Posterior vena cava (tissue), 2 donors: ENCODE results near the gene GTF2F2. TPM values are rescaled to one million over a fixed set of nuclear protein-coding genes. Genes with fewer than 3 reads are reported as not detected.
"Not testable (repeated sequence)": the region's sequence is repeated elsewhere in the genome, so short reads cannot be mapped to it uniquely, and the experiment has no call there.

ENCODE experiments used
- DNase-seq: peaks from one replicate; pipeline ENCODE4 v3.0.0-alpha.2; 2020; ENCODE audit warnings: low spot score
- intact Hi-C, 2 donors: fragments of 100-400 bp; cut with DNase I; formaldehyde crosslinking; loops; one replicate each; pipeline versions ENCODE4 v1.14.1 to v1.14.2; 2022 to 2023
- total RNA-seq, 2 donors: library from RNA; stranded (reverse); fragmentation: NEBNext Ultra II Directional; extraction: Animal tissue kit (Norgen Biotek cat#: 25700); gene quantifications; one replicate each; pipeline ENCODE4 v1.2.1, GENCODE V29; 2021
- donor health status: DM: yes; HTN: yes; CAD: no.
- donor health status: DM: yes; HTN: yes; CAD: no.

Gene GTF2F2
- total RNA-seq, 2 donors from 2014 or later, result 13.0 to 15.9 TPM

GRCh38 chr13:45229172-45229571 lies 108.9 kb downstream of the GTF2F2 start:
- intact Hi-C loops, result no loop called here
- DNase-seq, result no peak

DNA sequence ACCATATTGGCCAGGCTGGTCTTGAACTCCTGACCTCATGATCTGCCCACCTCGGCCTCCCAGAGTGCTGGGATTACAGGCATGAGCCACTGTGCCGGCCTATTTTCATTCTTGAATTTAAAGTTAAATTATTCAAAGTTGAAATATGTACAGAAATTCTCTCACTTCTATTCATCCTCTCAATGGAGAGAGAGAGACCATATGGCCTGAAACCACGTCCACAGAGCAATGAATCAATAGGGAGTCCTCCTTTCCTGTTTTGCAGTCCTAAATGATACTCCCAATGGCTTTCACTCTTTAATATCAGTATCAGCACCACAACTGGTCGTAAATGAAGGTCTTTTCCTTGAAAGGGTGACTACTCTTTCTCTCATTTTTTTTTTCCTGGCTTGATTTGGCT lies 111.0 kb downstream of the GTF2F2 start:
- intact Hi-C loops, result no loop called here
- no peak for DNase-seq

DNA sequence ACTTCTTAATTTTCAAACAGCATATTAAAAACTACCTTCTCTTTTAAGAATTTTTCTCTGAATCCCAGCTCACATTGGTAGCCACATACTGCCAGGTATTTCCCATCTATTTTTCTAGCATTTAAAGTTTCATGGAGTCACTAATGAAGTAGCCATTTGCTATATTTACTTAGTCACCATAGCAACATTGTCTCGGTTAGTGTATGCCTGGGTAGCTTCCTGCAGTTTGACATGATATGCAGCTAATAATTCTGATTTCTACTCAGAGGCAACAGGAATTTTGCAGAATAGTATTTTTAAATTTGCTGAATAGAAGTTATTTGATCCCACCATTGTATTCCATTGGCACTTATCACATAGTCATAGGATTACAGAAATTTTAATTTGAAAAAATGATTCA lies 111.4 kb downstream of the GTF2F2 start:
- DNase-seq, result no peak
- intact Hi-C loops, result no loop called here

DNA sequence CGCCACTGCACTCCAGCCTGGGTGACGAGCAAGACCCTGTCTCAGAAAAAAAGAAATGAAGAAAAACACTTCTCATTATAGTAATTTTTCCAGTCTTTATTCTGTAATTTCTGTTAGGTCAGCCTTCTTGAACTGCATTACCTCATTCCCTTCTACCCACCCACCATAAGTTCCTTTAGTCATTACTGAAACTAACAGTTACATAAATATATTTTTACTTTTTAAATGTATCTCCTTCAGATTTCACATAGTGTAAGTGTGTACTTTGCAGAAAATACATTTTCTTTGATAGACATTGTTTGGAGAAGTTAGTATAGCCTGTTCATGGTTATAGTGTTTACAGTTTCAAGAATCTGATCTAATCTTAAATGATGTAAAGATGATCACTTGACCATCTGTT lies 112.3 kb downstream of the GTF2F2 start:
- intact Hi-C loops, result no loop called here
- DNase-seq, result no peak

DNA sequence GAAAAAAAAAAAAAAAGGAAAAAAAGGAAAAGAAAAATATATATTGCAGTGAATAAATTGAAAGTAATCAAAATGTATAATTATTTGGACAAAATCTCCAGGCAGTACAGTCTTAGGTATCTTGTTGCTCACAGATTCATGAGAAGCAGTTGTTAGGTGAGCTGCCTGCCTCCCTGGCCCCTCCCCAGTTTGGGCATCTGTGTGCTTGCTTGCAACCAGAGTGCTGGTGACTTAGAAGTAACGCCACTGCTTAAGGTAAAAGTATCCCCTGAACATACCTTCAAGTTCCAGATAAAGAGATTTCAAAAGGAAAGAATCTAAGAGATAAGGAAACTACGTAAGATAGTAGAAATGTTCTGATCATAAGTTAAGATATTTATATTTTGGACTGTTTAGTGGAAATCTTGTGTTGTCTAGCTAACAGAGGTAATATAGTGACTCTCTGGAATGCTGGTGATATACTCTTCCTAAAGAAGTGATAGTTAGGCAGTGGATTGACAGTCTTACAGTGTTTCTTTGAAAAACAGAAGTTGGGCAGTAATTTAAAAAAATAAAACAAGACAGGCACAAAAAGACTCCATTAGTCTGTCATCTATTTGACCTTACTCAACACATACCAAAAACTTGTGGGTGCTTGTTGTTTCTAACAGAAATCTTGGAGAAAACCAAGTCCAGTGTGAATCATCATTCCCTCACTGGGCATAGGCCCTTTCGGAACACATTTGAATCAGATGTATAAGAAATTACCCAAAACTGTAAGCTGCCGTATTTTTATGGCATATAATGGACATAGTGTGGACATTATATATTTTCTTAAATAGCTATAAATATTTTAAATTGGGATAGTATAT lies 118.9 kb downstream of the GTF2F2 start:
- DNase-seq, result no peak
- intact Hi-C loops, result no loop called here

GRCh38 chr13:45240143-45240542 lies 119.8 kb downstream of the GTF2F2 start:
- intact Hi-C loops, result no loop called here
- DNase-seq, result no peak

- intact Hi-C loops, result no loop called here
- no peak for DNase-seq
Measured at GRCh38 chr13:45242070-45242469, 121.8 kb downstream of the GTF2F2 start.

DNA sequence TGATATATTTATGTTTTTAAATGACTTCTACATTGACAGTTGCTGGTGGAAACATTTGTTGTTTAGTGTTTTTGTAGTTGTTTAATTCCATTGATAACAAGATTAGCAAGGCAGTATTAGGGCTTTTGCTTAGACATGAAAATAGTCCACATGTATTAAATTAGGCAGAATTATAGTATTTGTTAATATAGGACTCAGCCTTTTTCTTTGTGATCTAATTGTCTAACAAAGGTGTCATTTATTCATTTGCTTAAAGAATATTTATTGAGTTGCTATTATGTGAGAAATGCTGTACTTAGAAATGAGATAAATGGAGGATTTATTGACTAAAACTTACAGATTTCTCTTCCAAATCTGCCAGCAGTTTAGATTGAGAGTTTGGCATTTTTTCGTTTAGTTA lies 122.2 kb downstream of the GTF2F2 start:
- intact Hi-C loops, result no loop called here
- no peak for DNase-seq

- intact Hi-C loops, result no loop called here
- DNase-seq, result no peak
Measured at GRCh38 chr13:45243077-45243476, 122.8 kb downstream of the GTF2F2 start.

GRCh38 chr13:45244736-45245135 lies 124.4 kb downstream of the GTF2F2 start:
- intact Hi-C loops, DNase-seq: not testable (repeated sequence)

GRCh38 chr13:45249662-45250061 lies 129.4 kb downstream of the GTF2F2 start:
- DNase-seq, result no peak
- intact Hi-C loops, result no loop called here

DNA sequence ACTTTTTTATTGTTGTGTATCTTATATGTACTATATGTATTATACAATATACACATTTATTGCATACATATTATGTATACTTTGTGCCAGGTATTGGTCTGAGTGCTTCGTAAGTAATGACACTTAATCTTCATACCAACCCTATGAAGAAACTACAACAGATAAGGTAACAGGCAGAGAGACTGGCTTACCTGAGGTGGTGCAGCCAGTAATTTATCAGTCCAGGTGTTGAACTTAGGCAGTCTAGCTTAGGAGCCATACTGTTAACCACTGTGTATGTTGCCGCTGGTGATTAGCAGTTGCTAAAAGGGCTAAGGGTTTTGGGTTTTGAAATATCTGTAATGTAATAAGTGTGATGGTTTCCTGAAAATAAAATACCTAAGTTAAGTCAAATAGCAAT lies 134.1 kb downstream of the GTF2F2 start:
- DNase-seq, result no peak
- intact Hi-C loops, result no loop called here

DNA sequence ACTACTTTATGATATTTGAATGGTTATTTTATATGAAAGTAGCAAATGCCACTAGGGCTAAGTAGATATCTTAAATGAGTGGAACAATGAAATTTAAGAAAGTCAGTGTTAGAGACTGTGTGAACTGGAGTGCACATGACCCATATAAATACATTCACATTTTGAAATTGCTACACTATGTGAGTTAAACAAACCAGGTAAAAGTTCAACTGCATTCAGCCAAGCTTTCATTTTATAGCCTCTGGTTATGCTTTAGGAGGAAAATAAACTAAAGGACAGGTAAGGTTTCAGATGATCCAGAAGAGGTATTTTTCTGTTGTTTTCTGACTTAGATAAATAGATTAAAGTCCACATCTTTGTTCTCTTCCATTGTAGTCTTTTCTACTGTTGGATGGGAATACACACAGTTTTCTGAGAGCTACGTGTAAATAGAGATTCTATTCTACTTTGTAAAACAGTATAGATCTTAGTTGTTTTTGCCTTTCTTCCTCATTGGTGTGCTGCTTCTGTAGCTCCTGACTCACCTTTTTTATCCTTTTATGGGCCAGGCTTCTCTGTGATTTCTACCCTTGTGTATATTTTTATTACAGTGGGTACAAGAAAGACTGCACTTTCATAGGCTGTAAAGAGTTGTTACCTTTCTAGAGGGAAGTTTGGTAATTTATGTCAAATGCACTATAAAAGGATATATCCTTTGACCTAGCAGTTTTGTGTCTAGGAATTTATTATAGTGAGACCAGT lies 135.1 kb downstream of the GTF2F2 start:
- intact Hi-C loops, result no loop called here

DNA sequence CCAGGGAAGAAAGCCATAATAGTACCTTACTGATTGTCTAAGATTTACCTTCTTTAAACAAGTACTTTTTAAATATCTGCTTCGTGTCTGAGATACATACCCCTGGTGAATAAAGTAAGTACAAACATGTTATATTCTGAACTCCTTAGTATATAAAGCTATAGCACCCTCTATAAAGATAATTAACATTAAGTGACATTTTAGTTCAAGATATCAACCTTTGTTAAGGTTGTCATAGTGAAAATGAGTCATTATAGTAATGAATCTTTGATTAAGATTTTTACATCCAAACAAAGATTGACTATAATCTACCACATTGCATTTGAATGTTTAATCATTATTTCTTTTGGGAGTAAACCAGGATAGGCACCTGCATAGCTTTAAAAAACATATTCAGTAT lies 135.9 kb downstream of the GTF2F2 start:
- no peak for DNase-seq

More for the DNA sequence above, 135.1 kb downstream of the GTF2F2 start:
- no peak for DNase-seq

DNA sequence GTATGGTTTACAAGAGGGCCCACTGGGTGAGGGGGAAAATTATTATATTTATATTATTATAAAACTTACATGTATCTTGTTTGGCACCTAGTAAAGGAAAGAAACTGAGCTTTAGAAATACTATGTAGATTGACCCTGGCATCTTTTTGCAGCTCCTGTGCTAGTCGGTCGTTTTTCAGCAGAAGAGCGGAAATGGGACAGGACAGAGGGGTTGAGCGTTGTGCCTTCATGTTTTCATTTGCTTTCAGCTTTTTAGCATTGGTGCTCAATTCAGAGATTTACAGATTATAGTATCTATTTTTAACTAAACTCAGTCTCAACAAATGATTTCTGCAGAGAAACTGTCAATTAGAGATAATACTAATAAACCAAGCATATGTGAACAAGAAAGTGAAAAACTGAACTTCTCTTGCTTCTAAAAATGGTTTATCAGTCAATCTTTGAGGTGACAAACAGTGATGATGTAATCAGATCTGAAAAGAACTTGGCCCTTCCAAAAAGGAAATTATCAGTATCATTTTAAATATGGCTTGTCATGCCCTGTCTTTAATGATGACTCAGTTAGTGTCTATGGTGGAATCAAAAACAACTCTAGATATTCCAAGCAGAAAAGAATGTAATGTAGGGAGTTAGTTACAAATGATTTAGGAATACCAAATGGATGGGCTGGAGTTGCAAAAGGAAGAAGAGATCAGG lies 137.5 kb downstream of the GTF2F2 start:
- no peak for DNase-seq
- intact Hi-C loops, result no loop called here

More for the DNA sequence above, 135.9 kb downstream of the GTF2F2 start:
- intact Hi-C loops, result no loop called here

GRCh38 chr13:45258334-45258675 lies 138.0 kb downstream of the GTF2F2 start:
- DNase-seq, result no peak
- intact Hi-C loops, result no loop called here

DNA sequence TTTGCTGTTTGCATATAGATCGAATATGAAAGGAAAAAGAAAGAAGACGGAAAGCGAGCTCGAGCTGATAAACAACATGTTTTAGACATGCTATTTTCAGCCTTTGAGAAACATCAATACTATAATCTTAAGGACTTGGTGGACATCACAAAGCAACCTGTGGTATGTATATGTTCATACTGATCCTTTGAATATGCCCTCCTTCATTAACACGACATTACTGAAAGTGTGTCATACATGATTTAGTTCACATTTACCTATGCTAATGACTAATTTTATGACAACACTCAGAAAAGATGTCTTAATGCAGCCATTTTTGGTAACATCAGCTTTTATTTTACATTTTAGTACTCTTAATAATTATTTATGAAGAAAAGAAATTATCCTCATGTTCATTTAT lies 146.9 kb downstream of the GTF2F2 start:
- intact Hi-C loops, result no loop called here

DNA sequence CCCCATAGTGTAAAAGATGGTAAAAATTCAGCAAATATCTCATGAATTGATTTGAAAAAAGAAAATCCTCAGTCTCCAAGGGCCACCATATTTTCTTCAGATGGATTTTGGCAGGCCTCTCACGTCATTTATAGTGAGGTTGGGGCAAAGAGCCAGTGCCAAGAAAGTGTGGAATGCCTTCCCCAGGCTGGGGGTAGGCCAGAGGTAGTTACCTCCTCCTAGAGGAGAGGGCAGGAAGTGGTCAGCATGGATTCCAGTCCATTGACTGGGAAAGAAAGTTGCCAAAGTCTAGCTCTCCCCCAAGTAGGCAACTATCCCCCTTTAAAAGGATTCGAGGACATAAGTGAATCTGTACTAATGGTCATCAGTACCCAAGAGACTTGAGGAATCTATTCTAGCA lies 148.9 kb downstream of the GTF2F2 start:
- intact Hi-C loops, result no loop called here
- no peak for DNase-seq

More for the DNA sequence above, 146.9 kb downstream of the GTF2F2 start:
- no peak for DNase-seq

DNA sequence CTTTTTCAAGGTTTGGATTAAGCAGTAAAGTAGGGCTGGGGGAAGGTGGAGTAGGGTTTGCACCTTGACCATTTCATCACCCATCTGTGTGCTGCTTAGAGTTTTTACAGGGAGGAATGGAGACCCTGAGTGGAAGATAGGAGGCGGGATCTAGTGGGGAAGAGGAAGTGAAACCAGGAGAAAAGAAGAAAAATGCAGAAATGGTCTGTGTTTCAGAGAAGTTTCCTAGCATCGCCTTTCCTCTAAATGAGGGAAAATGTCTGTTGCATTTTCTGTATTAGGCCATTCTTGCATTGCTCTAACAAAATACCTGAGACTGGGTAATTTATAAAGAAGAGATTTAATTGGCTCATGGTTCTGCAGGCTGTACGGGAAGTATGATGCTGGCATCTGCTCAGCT lies 156.6 kb downstream of the GTF2F2 start:
- intact Hi-C loops, result no loop called here
- DNase-seq, result no peak

DNA sequence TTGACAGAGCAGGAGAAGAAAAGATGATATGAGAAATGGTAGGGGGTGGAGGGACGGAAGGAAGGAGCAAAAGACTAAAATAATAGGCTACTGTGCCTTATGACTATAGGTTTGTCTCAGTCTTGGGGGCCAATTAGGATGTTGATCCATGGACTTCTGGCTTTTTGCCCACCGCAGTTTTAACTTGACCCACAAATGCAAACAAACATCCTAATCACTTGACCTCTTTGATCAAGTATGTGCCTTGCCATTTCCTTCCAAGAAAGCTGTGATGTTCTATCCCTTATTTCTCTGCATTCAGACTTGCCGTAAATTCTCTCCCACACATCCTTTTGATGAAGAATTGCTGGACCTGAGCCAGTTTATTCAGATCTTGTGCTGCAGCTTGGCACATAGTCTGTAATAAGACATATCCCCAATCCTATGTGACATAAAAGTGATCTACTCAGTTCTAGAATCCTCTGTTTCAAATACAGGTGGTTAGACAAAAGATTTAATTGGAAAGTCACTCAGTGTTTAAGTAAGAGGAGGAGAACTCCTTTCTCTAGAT lies 157.9 kb downstream of the GTF2F2 start:
- no peak for DNase-seq
- intact Hi-C loops, result no loop called here
